Measurements from ENCODE around the gene CEACAM1. TPM values are rescaled to one million over a fixed set of nuclear protein-coding genes. Genes with fewer than 3 reads are reported as not detected.
"Not testable (repeated sequence)": the region's sequence is repeated elsewhere in the genome, so short reads cannot be mapped to it uniquely, and the experiment has no call there.

Gene CEACAM1
- total RNA-seq, 3 donors from 2014 or later: 0.64 to 33.4 (median 12.3) TPM

DNA sequence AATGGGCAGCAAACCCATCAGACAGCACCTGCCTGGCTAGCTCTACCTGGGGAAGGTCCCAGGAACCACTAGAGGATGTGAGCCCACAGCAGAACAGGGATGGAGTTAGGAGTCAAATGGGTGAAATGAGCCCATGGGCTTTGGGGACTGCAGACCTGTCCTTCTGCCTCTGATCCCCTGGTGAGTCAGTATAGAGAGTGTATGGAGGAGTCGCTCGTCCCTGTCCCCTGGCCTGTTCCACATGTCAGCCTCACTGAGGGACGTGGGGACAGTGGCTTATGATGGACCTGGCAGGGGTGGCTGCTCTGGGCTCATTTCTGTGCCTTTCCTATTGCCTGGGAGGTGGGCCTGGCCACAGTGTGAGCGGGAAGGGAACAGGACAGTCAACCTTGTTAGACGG, 4.0 kb downstream of the CEACAM1 start:
- Histone ChIP-seq H3K4me1 (peaks cover 0 to 6% of the 10 kb centered on the region in 2 donors), H3K36me3 (no peaks in the 10 kb centered on the region), H3K27me3 (no peaks in the 10 kb centered on the region), H3K4me3 (peak overlapping the region in 1 of 3 donors; percentile 22), H3K27ac (no peak overlapping the region), H3K9me3 (no peaks in the 10 kb centered on the region)
- TF ChIP-seq POLR2AphosphoS5 (IDR thresholded peaks at IDR 0.05) (no peak), POLR2A (IDR thresholded peaks at IDR 0.05) (no peak)
- TF ChIP-seq, protein P1, sequence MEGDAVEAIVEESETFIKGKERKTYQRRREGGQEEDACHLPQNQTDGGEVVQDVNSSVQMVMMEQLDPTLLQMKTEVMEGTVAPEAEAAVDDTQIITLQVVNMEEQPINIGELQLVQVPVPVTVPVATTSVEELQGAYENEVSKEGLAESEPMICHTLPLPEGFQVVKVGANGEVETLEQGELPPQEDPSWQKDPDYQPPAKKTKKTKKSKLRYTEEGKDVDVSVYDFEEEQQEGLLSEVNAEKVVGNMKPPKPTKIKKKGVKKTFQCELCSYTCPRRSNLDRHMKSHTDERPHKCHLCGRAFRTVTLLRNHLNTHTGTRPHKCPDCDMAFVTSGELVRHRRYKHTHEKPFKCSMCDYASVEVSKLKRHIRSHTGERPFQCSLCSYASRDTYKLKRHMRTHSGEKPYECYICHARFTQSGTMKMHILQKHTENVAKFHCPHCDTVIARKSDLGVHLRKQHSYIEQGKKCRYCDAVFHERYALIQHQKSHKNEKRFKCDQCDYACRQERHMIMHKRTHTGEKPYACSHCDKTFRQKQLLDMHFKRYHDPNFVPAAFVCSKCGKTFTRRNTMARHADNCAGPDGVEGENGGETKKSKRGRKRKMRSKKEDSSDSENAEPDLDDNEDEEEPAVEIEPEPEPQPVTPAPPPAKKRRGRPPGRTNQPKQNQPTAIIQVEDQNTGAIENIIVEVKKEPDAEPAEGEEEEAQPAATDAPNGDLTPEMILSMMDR (IDR thresholded peaks at IDR 0.05): no peak
- intact Hi-C loops (cut with DNase I; ENCODE audit: low total_unique reads): loop anchor here (10.0 kb wide), 1 partner anchor 69 kb away; no protein-coding TSS in a partner anchor
- DNase-seq (ENCODE audit: low spot score in 2 of 2): peak in 1 of 2 donors; percentile 3

DNA sequence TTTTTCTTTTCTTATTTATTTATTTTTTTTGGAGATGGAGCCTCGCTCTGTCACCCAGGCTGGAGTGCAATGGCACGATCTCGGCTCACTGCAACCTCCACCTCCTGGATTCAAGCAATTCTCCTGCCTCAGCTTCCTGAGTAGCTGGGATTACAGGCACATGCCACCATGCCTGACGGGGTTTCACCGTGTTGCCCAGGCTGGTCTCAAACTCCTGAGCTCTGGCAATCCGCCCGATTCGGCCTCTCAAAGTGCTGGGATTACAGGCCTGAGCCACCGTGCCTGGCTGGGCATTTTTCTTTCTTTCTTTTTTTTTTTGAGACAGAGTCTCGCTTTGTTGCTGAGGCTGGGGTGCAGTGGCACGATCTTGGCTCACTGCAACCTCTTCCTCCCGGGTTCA, 6.0 kb downstream of the CEACAM1 start:
- H3K27ac ChIP-seq; H3K27me3 ChIP-seq; H3K4me3 ChIP-seq; H3K9me3 ChIP-seq; DNase-seq (ENCODE audit: low spot score in 2 of 2); H3K36me3 ChIP-seq; H3K4me1 ChIP-seq: not testable (repeated sequence)
- intact Hi-C loops (cut with DNase I; ENCODE audit: low total_unique reads): loop anchor here (10.0 kb wide), 1 partner anchor 67 kb away; no protein-coding TSS in a partner anchor

DNA sequence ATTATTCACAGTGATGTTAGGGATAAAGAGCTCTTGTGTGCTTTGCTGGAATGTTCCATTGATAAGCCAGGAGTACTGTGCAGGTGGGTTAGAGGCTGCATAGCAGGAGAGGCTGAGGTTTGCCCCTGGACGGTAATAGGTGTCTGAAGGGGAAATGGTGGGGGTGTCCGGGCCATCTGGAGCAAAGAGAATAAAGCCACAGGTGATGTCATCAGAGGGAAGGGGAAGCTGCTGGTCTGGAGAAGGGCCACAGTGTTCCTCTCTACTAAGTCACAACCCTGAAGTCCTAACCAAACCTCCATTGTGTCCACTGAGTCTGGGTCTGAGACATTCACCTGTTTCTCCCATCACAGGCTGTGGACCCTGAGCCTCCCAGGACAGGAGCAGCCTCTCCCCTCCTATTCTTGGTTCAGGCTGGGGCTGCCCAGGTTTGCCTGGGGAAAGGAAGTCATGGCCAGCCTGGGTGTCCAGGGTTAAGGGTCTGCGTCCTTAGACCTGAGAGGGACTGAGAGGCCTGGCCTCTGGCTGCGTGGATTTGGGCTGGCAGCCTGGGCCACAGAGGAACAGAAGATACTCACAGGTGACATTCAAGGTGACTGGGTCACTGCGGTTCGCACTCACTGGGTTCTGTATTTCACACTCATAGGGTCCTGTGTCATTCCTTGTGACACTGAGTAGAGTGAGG, 6.8 kb downstream of the CEACAM1 start:
- H3K4me1 ChIP-seq: no peaks in the 10 kb centered on the region
- TF ChIP-seq POLR2A (IDR thresholded peaks at IDR 0.05): no peak
- TF ChIP-seq, protein P1 (IDR thresholded peaks at IDR 0.05): no peak
- no peak for TF ChIP-seq POLR2AphosphoS5 (IDR thresholded peaks at IDR 0.05)
- intact Hi-C loops (cut with DNase I; ENCODE audit: low total_unique reads): loop anchor here (10.0 kb wide), 1 partner anchor 67 kb away; no protein-coding TSS in a partner anchor
- H3K4me3 ChIP-seq: no peak overlapping the region
- H3K27me3 ChIP-seq: no peaks in the 10 kb centered on the region
- no peaks in the 10 kb centered on the region for H3K9me3 ChIP-seq
- H3K27ac ChIP-seq: no peak overlapping the region
- no peak for DNase-seq (ENCODE audit: low spot score in 2 of 2)
- no peaks in the 10 kb centered on the region for H3K36me3 ChIP-seq

DNA sequence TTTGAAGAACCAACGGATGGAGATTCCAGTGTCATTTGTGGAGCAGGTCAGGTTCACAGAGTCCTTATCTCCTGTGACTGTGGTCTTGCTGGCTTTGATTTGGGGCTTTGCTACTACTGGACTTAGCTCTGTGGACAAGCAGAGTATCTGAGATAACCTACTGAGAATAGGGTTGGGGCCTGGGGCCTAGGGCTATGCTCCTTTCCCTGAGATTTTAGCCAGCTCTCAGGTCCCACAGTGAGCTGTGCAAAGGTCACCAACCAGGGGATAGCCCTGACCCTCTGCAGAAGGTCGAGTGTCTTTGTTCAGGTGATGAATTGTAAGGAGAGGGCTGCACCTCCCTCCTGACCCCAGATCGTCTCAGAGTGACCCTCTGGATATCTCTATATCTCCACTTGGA, 9.2 kb downstream of the CEACAM1 start:
- Histone ChIP-seq H3K27me3 (no peaks in the 10 kb centered on the region), H3K4me3 (no peak overlapping the region), H3K36me3 (no peaks in the 10 kb centered on the region), H3K27ac (no peak overlapping the region), H3K9me3 (no peaks in the 10 kb centered on the region), H3K4me1 (no peaks in the 10 kb centered on the region)
- intact Hi-C loops (cut with DNase I; ENCODE audit: low total_unique reads): no loop called here
- TF ChIP-seq POLR2AphosphoS5 (IDR thresholded peaks at IDR 0.05) (no peak), POLR2A (IDR thresholded peaks at IDR 0.05) (no peak)
- TF ChIP-seq, protein P1 (IDR thresholded peaks at IDR 0.05): no peak
- DNase-seq (ENCODE audit: low spot score in 2 of 2): no peak

DNA sequence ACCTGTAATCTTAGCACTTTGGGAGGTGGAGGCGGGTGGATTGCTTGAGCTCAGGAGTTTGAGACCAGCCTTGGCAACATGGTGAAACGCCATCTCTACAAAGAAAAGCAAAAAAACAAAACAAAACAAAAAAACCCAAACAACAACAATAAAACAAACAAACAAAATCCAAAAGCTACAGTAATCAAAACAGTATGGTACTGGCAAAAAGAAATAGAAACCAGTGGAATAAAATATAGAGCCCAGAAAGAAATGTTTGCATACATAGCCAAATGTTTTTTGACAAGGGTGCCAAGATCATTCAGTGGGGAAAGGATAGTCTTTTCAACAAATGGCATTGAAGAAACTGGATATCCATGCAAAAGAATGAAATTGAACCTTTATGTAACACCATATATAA, 11.5 kb downstream of the CEACAM1 start:
- TF ChIP-seq POLR2AphosphoS5 (IDR thresholded peaks at IDR 0.05) (no peak), POLR2A (IDR thresholded peaks at IDR 0.05) (no peak)
- TF ChIP-seq, protein P1 (IDR thresholded peaks at IDR 0.05): no peak
- Histone ChIP-seq H3K27ac (no peak overlapping the region), H3K4me3 (no peak overlapping the region), H3K27me3 (no peaks in the 10 kb centered on the region), H3K36me3 (no peaks in the 10 kb centered on the region), H3K4me1 (no peaks in the 10 kb centered on the region), H3K9me3 (no peaks in the 10 kb centered on the region)
- intact Hi-C loops (cut with DNase I; ENCODE audit: low total_unique reads): no loop called here
- no peak for DNase-seq (ENCODE audit: low spot score in 2 of 2)

Measured in breast epithelium (tissue), 4 donors.